Neural crest cell (in vitro differentiated cells): Measurements from ENCODE around the gene MPPE1. TPM values are rescaled to one million over a fixed set of nuclear protein-coding genes. Genes with fewer than 3 reads are reported as not detected.

ENCODE experiments used
- DNase-seq: peaks from one replicate; pipeline ENCODE4 v3.0.0; 2021; ENCODE audit warnings: low read depth, mixed read lengths, low spot score
- H3K27ac Mint-ChIP-seq: one replicate; pipeline ENCODE4 v1.8.0; 2021; ENCODE audit warnings: mild to moderate bottlenecking, mixed read lengths; ENCODE audit not compliant: unreplicated experiment
- H3K27me3 Mint-ChIP-seq: 2 replicates; pipeline ENCODE4 v1.8.0; 2021; ENCODE audit warnings: low read depth, mild to moderate bottlenecking, mixed read lengths
- H3K36me3 Mint-ChIP-seq: 2 replicates; pipeline ENCODE4 v1.8.0; 2021; ENCODE audit warnings: low read depth, mild to moderate bottlenecking, mixed read lengths
- H3K4me1 Mint-ChIP-seq: 2 replicates; pipeline ENCODE4 v1.8.0; 2021; ENCODE audit warnings: mixed read lengths
- H3K4me3 Mint-ChIP-seq: one replicate; pipeline ENCODE4 v1.8.0; 2021; ENCODE audit warnings: mild to moderate bottlenecking, mixed read lengths
- H3K9me3 Mint-ChIP-seq: 2 replicates; pipeline ENCODE4 v1.8.0; 2021; ENCODE audit warnings: mixed read lengths
- total RNA-seq: library from RNA; stranded (reverse); gene quantifications from 2 replicates; pipeline ENCODE4 v1.2.1, GENCODE V29; 2021
- TF ChIP-seq, protein P1 (sequence below): fragments of 200-600 bp; sonication (generic); conservative IDR thresholded peaks from 2 replicates; pipeline ENCODE4 v1.5.0; 2021; ENCODE audit warnings: antibody characterized with exemption, mild to moderate bottlenecking

The MPPE1 gene
- total RNA-seq, 1 donor from 2014 or later: 22.8 TPM

GRCh38 chr18:11884396-11885030, 23.6 kb downstream of the MPPE1 start:
- Mint-ChIP-seq H3K27ac (no peak overlapping the region), H3K27me3 (no peaks in the 10 kb centered on the region), H3K9me3 (no peaks in the 10 kb centered on the region), H3K4me1 (no peaks in the 10 kb centered on the region), H3K36me3 (peaks cover 2% of the 10 kb centered on the region), H3K4me3 (no peak overlapping the region)
- DNase-seq: no peak
- TF ChIP-seq, protein P1, sequence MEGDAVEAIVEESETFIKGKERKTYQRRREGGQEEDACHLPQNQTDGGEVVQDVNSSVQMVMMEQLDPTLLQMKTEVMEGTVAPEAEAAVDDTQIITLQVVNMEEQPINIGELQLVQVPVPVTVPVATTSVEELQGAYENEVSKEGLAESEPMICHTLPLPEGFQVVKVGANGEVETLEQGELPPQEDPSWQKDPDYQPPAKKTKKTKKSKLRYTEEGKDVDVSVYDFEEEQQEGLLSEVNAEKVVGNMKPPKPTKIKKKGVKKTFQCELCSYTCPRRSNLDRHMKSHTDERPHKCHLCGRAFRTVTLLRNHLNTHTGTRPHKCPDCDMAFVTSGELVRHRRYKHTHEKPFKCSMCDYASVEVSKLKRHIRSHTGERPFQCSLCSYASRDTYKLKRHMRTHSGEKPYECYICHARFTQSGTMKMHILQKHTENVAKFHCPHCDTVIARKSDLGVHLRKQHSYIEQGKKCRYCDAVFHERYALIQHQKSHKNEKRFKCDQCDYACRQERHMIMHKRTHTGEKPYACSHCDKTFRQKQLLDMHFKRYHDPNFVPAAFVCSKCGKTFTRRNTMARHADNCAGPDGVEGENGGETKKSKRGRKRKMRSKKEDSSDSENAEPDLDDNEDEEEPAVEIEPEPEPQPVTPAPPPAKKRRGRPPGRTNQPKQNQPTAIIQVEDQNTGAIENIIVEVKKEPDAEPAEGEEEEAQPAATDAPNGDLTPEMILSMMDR: no peak

- Mint-ChIP-seq H3K4me1 (no peaks in the 10 kb centered on the region), H3K27ac (no peak overlapping the region), H3K27me3 (no peaks in the 10 kb centered on the region), H3K4me3 (no peak overlapping the region), H3K9me3 (no peaks in the 10 kb centered on the region), H3K36me3 (peaks cover 2% of the 10 kb centered on the region)
- TF ChIP-seq, protein P1: no peak
- no peak for DNase-seq
Measured at GRCh38 chr18:11883153-11883552, 25.0 kb downstream of the MPPE1 start.

- TF ChIP-seq, protein P1: no peak
- H3K27ac Mint-ChIP-seq: no peak overlapping the region
- no peaks in the 10 kb centered on the region for H3K4me1 Mint-ChIP-seq
- no peak for DNase-seq
- H3K36me3 Mint-ChIP-seq: peaks cover 2% of the 10 kb centered on the region
- H3K27me3 Mint-ChIP-seq: no peaks in the 10 kb centered on the region
- no peak overlapping the region for H3K4me3 Mint-ChIP-seq
- no peaks in the 10 kb centered on the region for H3K9me3 Mint-ChIP-seq
Measured at GRCh38 chr18:11882636-11883035, 25.5 kb downstream of the MPPE1 start.

- H3K36me3 Mint-ChIP-seq: peaks cover 6% of the 10 kb centered on the region
- H3K4me1 Mint-ChIP-seq: no peaks in the 10 kb centered on the region
- no peak overlapping the region for H3K4me3 Mint-ChIP-seq
- TF ChIP-seq, protein P1: no peak
- H3K27ac Mint-ChIP-seq: no peak overlapping the region
- H3K9me3 Mint-ChIP-seq: no peaks in the 10 kb centered on the region
- H3K27me3 Mint-ChIP-seq: no peaks in the 10 kb centered on the region
- DNase-seq: no peak
Measured at GRCh38 chr18:11880586-11881304, 27.4 kb downstream of the MPPE1 start.

GRCh38 chr18:11877497-11878135, 30.5 kb downstream of the MPPE1 start:
- peaks cover 2% of the 10 kb centered on the region for H3K9me3 Mint-ChIP-seq
- TF ChIP-seq, protein P1: no peak
- DNase-seq: no peak
- H3K4me1 Mint-ChIP-seq: no peaks in the 10 kb centered on the region
- no peak overlapping the region for H3K4me3 Mint-ChIP-seq
- H3K36me3 Mint-ChIP-seq: peaks cover 12% of the 10 kb centered on the region
- H3K27me3 Mint-ChIP-seq: no peaks in the 10 kb centered on the region
- no peak overlapping the region for H3K27ac Mint-ChIP-seq
